SJCRH30 (cell line): ENCODE data around the gene TPRG1L. TPM values are rescaled to one million over a fixed set of nuclear protein-coding genes. Genes with fewer than 3 reads are reported as not detected.
A peak's percentile ranks its signal among the peaks of the same experiment; 100 is the strongest.

Experiments
- DNase-seq, 2 experiments: peaks; one replicate each; pipeline ENCODE4 v3.0.0-alpha.2; 2015 to 2020
- H3K27ac ChIP-seq: fragments of 250-450 bp; sonication (Bioruptor Pico); 2 replicates; pipeline ENCODE4 v1.5.1; 2020; ENCODE audit warnings: mild to moderate bottlenecking, moderate library complexity
- H3K27me3 ChIP-seq: fragments of 250-450 bp; sonication (Bioruptor Pico); 2 replicates; pipeline ENCODE4 v1.5.1; 2020; ENCODE audit warnings: mild to moderate bottlenecking, moderate library complexity
- H3K36me3 ChIP-seq: fragments of 250-450 bp; sonication (Bioruptor Pico); 2 replicates; pipeline ENCODE4 v1.5.1; 2020; ENCODE audit warnings: mild to moderate bottlenecking, moderate library complexity
- H3K4me1 ChIP-seq: fragments of 250-450 bp; sonication (Bioruptor Pico); 2 replicates; pipeline ENCODE4 v1.5.1; 2020; ENCODE audit warnings: mild to moderate bottlenecking, moderate library complexity
- H3K4me3 ChIP-seq: fragments of 250-450 bp; sonication (Bioruptor Pico); 2 replicates; pipeline ENCODE4 v1.5.1; 2020; ENCODE audit warnings: mild to moderate bottlenecking, moderate library complexity
- H3K9me3 ChIP-seq: fragments of 250-450 bp; sonication (Bioruptor Pico); replicated peaks from 2 replicates; pipeline ENCODE4 v1.5.1; 2020; ENCODE audit warnings: mild to moderate bottlenecking, moderate library complexity
- total RNA-seq: library from RNA; depleted of rRNA; stranded (reverse); fragments of >200 nt; shearing (Covaris generic); gene quantifications from 2 replicates; pipeline ENCODE4 v1.2.3, GENCODE V29; 2014; rRNA removed

TPRG1L gene
- total RNA-seq, 1 experiment from 2014 or later: 21.1 TPM

GRCh38 chr1:3673381-3674099 lies 48.7 kb downstream of the TPRG1L start:
- Histone ChIP-seq H3K27ac (peak overlapping the region; percentile 92), H3K9me3 (no peaks in the 10 kb centered on the region), H3K4me3 (no peak overlapping the region; the same call in 1 of the 2 replicates), H3K27me3 (no peaks in the 10 kb centered on the region), H3K36me3 (no peaks in the 10 kb centered on the region), H3K4me1 (peaks cover 30% of the 10 kb centered on the region)
- DNase-seq: no peak

- no peaks in the 10 kb centered on the region for H3K9me3 ChIP-seq
- peak overlapping the region; percentile 22 for H3K4me3 ChIP-seq
- no peaks in the 10 kb centered on the region for H3K36me3 ChIP-seq
- peaks cover 25% of the 10 kb centered on the region for H3K4me1 ChIP-seq
- H3K27me3 ChIP-seq: no peaks in the 10 kb centered on the region
- DNase-seq: peak; percentile 88 to 89
- peak overlapping the region; percentile 92 for H3K27ac ChIP-seq
Measured at GRCh38 chr1:3674100-3675094, 49.6 kb downstream of the TPRG1L start.

- DNase-seq: no peak
- no peaks in the 10 kb centered on the region for H3K36me3 ChIP-seq
- H3K27me3 ChIP-seq: no peaks in the 10 kb centered on the region
- H3K4me1 ChIP-seq: peaks cover 25% of the 10 kb centered on the region
- H3K9me3 ChIP-seq: no peaks in the 10 kb centered on the region
- H3K27ac ChIP-seq: no peak overlapping the region
- no peak overlapping the region for H3K4me3 ChIP-seq
Measured at GRCh38 chr1:3675436-3675835, 50.6 kb downstream of the TPRG1L start.

GRCh38 chr1:3676581-3677470 lies 52.0 kb downstream of the TPRG1L start:
- H3K4me1 ChIP-seq: peaks cover 24% of the 10 kb centered on the region
- H3K4me3 ChIP-seq: no peak overlapping the region
- no peak overlapping the region for H3K27ac ChIP-seq
- no peaks in the 10 kb centered on the region for H3K36me3 ChIP-seq
- no peaks in the 10 kb centered on the region for H3K27me3 ChIP-seq
- no peaks in the 10 kb centered on the region for H3K9me3 ChIP-seq
- no peak for DNase-seq

- no peak for DNase-seq
- no peaks in the 10 kb centered on the region for H3K36me3 ChIP-seq
- H3K27ac ChIP-seq: no peak overlapping the region
- H3K4me1 ChIP-seq: peaks cover 22% of the 10 kb centered on the region
- H3K9me3 ChIP-seq: no peaks in the 10 kb centered on the region
- no peak overlapping the region for H3K4me3 ChIP-seq
- no peaks in the 10 kb centered on the region for H3K27me3 ChIP-seq
Measured at GRCh38 chr1:3677484-3677883, 52.7 kb downstream of the TPRG1L start.

GRCh38 chr1:3678361-3679097 lies 53.7 kb downstream of the TPRG1L start:
- no peaks in the 10 kb centered on the region for H3K9me3 ChIP-seq
- no peak overlapping the region for H3K4me3 ChIP-seq
- H3K27me3 ChIP-seq: no peaks in the 10 kb centered on the region
- H3K27ac ChIP-seq: no peak overlapping the region
- no peaks in the 10 kb centered on the region; the same call in 1 of the 2 replicates for H3K36me3 ChIP-seq
- no peak for DNase-seq
- peaks cover 20% of the 10 kb centered on the region for H3K4me1 ChIP-seq

- no peaks in the 10 kb centered on the region for H3K9me3 ChIP-seq
- DNase-seq: no peak
Measured at GRCh38 chr1:3679098-3679555, 54.3 kb downstream of the TPRG1L start.

More at GRCh38 chr1:3679098-3679555, 54.3 kb downstream of the TPRG1L start:
- Histone ChIP-seq H3K36me3 (no peaks in the 10 kb centered on the region; the same call in 1 of the 2 replicates), H3K4me3 (no peak overlapping the region), H3K4me1 (peaks cover 14% of the 10 kb centered on the region), H3K27me3 (no peaks in the 10 kb centered on the region), H3K27ac (no peak overlapping the region)

Other genes with a start within 250 kb of the TPRG1L start
- gene ARHGEF16, start 170.3 kb upstream of the TPRG1L start, total RNA-seq: 0.18 and 0.57 TPM in 2 replicates
- 0.08 TPM in 1 of 2 replicates, not detected in the other for gene MEGF6, start 13.5 kb upstream of the TPRG1L start, total RNA-seq
- 41.6 and 47.9 TPM in 2 replicates for gene WRAP73, start 25.1 kb downstream of the TPRG1L start, total RNA-seq
- gene TP73, start 27.5 kb downstream of the TPRG1L start, total RNA-seq: 13.1 and 14.9 TPM in 2 replicates
- not detected in 2 replicates for gene CCDC27, start 127.4 kb downstream of the TPRG1L start, total RNA-seq
- gene SMIM1, start 147.7 kb downstream of the TPRG1L start, total RNA-seq: not detected in 2 replicates
- gene LRRC47, start 171.5 kb downstream of the TPRG1L start, total RNA-seq: 48.7 and 51.9 TPM in 2 replicates
- gene CEP104, start 232.2 kb downstream of the TPRG1L start, total RNA-seq: 30.5 and 35.1 TPM in 2 replicates
- gene DFFB, start 232.5 kb downstream of the TPRG1L start, total RNA-seq: 5.6 and 6.4 TPM in 2 replicates